Measurements from ENCODE around the gene UBE2O. TPM values are rescaled to one million over a fixed set of nuclear protein-coding genes. Genes with fewer than 3 reads are reported as not detected.

UBE2O gene
- total and polyA plus RNA-seq, 10 donors = 7.2 to 55.9 (median 30.4) TPM

DNA sequence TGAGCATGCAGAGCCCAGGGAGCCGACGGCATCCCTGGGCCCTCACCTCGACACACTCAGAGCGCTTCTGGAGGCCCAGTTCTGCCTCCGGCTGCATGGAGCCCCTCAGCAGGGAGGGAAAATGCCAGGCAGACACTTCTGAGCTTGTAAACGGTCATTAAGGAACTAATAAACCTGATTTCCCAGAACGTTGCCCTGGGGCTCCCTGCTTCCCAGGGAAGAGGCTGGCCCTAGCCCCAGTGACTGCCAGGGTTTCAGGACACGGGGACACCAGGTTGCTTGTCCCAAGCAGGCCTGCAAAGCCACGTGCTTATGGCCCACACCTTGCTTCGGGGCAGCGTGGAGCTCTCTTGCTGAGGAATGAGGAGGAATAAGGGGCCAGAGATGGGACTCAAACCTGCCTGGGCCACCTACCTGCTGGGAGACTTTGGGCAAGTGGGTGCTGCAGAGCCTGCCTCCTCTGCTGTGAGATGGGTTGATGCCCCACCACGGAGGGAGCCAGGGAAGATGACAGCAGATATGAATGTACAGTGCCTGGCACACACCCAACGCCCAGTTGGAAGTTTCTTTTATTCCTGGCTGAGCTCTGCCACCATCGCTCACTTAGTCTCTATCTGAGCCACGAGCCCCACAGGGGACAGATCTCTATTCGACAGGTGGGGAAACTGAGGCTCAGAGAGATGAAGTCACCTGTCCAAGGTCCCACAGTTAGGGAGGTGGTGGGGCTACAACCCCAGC is 42.9 kb upstream of the UBE2O start:
- intact Hi-C loops (cut with DNase I; ENCODE audit: low total_unique reads) = no loop called here
- Histone ChIP-seq H3K4me3 (no peak overlapping the region), H3K27ac (peak overlapping the region in 7 of 8 donors; percentile 12 to 98 (median 96)), H3K36me3 (peaks cover 0 to 33% (median 3%) of the 10 kb centered on the region in 6 donors), H3K27me3 (replicated peaks in 1 of 7) (no peaks in the 10 kb centered on the region), H3K9me3 (no peaks in the 10 kb centered on the region), H3K4me1 (peaks cover 72 to 100% (median 99%) of the 10 kb centered on the region in 6 donors)
- 75 to 94% (median 87%) methylated on average over 9 to 16 of the region's 16 CpGs for WGBS, 5 donors
- TF ChIP-seq POLR2AphosphoS5 (IDR thresholded peaks at IDR 0.05) = peak in 1 of 3 donors; percentile 52
- no peak for TF ChIP-seq CTCF (IDR thresholded peaks at IDR 0.05 in 8 of 11, conservative IDR thresholded peaks at IDR 0.05 in 3 of 11)
- TF ChIP-seq POLR2A (IDR thresholded peaks at IDR 0.05) = no peak
- DNase-seq = no peak

DNA sequence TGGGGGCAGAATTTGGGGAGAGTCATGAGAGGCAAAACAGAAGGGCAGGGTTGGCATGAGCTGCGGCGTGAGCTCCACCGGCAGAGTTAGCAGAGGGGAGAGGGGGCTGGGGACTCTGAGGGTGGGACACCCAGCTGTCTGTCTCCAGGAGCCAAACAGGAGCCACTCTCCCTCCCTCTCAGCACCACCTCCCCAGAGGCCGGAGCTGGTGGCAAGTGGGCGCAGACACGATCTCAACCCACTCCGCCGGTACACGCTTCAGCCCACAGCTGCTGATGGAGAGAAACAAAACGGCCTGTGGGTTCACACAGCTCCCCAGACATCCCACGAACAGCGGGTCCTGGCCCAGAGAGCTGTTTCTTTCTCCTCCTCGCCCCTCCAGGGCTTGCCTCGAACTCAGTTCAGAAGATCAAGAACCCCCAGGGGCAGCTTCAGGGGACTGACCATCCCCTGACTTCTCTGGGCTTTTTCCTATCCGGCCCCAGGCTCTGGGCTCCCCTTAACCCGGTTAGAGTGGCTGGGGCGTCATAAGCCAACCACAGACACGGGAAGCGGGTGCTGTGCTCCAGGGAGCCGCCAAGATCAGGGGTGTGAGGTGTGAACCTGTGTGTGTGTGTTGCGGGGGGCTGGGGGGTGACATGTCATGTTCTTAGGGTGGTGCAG is 40.7 kb upstream of the UBE2O start:
- intact Hi-C loops (cut with DNase I; ENCODE audit: low total_unique reads) = no loop called here
- H3K4me1 ChIP-seq = peaks cover 74 to 100% (median 98%) of the 10 kb centered on the region in 6 donors
- H3K9me3 ChIP-seq = no peaks in the 10 kb centered on the region
- peak overlapping the region in 6 of 8 donors; percentile 15 to 64 (median 22) for H3K4me3 ChIP-seq
- peak; percentile 48 to 58 (median 58) for TF ChIP-seq POLR2AphosphoS5 (IDR thresholded peaks at IDR 0.05)
- no peak for TF ChIP-seq CTCF (IDR thresholded peaks at IDR 0.05 in 8 of 11, conservative IDR thresholded peaks at IDR 0.05 in 3 of 11)
- H3K36me3 ChIP-seq = peaks cover 0 to 33% (median 3%) of the 10 kb centered on the region in 6 donors
- DNase-seq = peak; percentile 90
- H3K27ac ChIP-seq = peak overlapping the region; percentile 88 to 98 (median 96)
- no peaks in the 10 kb centered on the region for H3K27me3 ChIP-seq (replicated peaks in 1 of 7)
- 31 to 40% (median 37%) methylated on average over 21 of the region's 21 CpGs for WGBS, 5 donors

DNA sequence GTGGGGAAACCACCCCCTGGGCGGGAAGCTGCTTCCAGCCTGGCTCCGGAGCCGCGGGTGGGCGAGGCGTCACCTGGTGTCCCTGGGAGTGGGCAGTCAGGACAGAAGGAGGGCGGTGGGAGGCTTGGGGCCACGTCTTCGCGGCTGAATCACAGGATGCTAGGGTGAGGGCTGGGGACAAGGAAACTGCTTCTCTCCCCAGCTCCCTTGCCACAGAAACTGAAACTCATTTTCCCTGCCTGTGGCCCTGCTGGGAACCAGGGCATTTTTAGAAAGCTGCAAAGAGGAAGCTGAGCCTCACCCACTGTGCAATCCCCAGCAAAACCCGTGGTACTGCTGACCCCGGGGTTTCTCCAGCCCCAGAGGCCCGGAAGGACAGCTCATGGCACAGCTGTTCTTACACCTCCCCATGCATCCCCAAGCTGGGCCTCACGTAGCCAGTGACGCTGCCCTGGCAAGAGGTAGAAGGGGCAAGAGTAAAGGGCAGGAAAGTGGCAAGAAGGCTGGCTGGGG is 40.1 kb upstream of the UBE2O start:
- intact Hi-C loops (cut with DNase I; ENCODE audit: low total_unique reads) = no loop called here
- TF ChIP-seq POLR2A (IDR thresholded peaks at IDR 0.05) (peak in 1 of 3 donors; percentile 21), POLR2AphosphoS5 (IDR thresholded peaks at IDR 0.05) (peak; percentile 81 to 88 (median 86)), CTCF (IDR thresholded peaks at IDR 0.05 in 8 of 11, conservative IDR thresholded peaks at IDR 0.05 in 3 of 11) (no peak)
- H3K27me3 ChIP-seq (replicated peaks in 1 of 7) = no peaks in the 10 kb centered on the region
- H3K4me1 ChIP-seq = peaks cover 69 to 100% (median 94%) of the 10 kb centered on the region in 6 donors
- peaks cover 0 to 30% (median 3%) of the 10 kb centered on the region in 6 donors for H3K36me3 ChIP-seq
- peak overlapping the region; percentile 88 to 98 (median 96) for H3K27ac ChIP-seq
- peak overlapping the region in 7 of 8 donors; percentile 11 to 64 (median 20) for H3K4me3 ChIP-seq
- peak; percentile 95 for DNase-seq
- WGBS, 5 donors = 1 to 2% (median 2%) methylated on average over 15 of the region's 15 CpGs
- no peaks in the 10 kb centered on the region for H3K9me3 ChIP-seq

Data from spleen (tissue), 11 donors.